ENCODE data around the gene GPR162. TPM values are rescaled to one million over a fixed set of nuclear protein-coding genes. Genes with fewer than 3 reads are reported as not detected.
A peak's percentile ranks its signal among the peaks of the same experiment; 100 is the strongest.

GPR162 gene
- total and polyA plus RNA-seq, 11 donors: 1.8 to 7.7 (median 3.0) TPM

DNA sequence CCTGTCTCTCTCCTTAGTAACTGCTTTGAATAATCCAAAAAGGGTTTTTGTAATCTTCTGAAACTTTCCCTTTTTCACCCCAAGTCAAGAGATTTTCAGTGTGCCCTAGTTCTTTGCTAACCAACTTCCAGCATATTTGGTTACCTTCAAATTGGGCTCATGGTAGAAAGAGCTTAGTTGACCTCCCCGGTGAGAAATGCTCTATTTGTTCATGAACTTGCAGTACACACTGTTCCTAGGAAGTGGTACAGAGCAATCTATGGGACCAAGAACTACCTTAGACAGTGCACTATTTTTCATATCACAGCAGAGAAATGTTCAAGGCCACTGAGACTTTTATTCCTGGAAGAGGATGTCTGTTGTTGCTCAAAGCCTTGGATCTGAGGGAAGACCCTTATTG, 32.0 kb downstream of the GPR162 start:
- TF ChIP-seq, protein P1, sequence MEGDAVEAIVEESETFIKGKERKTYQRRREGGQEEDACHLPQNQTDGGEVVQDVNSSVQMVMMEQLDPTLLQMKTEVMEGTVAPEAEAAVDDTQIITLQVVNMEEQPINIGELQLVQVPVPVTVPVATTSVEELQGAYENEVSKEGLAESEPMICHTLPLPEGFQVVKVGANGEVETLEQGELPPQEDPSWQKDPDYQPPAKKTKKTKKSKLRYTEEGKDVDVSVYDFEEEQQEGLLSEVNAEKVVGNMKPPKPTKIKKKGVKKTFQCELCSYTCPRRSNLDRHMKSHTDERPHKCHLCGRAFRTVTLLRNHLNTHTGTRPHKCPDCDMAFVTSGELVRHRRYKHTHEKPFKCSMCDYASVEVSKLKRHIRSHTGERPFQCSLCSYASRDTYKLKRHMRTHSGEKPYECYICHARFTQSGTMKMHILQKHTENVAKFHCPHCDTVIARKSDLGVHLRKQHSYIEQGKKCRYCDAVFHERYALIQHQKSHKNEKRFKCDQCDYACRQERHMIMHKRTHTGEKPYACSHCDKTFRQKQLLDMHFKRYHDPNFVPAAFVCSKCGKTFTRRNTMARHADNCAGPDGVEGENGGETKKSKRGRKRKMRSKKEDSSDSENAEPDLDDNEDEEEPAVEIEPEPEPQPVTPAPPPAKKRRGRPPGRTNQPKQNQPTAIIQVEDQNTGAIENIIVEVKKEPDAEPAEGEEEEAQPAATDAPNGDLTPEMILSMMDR (IDR thresholded peaks at IDR 0.05): no peak
- no peak for TF ChIP-seq POLR2A (IDR thresholded peaks at IDR 0.05)
- no peak for ATAC-seq
- H3K27me3 ChIP-seq: no peaks in the 10 kb centered on the region
- H3K27ac ChIP-seq: peak overlapping the region in 4 of 12 donors; percentile 30 to 96 (median 62)
- peaks cover 0 to 47% (median 40%) of the 10 kb centered on the region in 9 donors for H3K36me3 ChIP-seq
- 37 to 91% (median 79%) methylated on average over 1 of the region's 1 CpG for WGBS, 4 donors
- intact Hi-C loops (cut with DNase I): no loop called here
- no peak overlapping the region for H3K4me3 ChIP-seq
- H3K4me1 ChIP-seq: peaks cover 0 to 22% (median 14%) of the 10 kb centered on the region in 12 donors
- DNase-seq: no peak
- no peaks in the 10 kb centered on the region for H3K9me3 ChIP-seq

GRCh38 chr12:6854036-6854435, 32.4 kb downstream of the GPR162 start:
- DNase-seq (no peak), ATAC-seq (no peak)
- no peak for TF ChIP-seq POLR2A (IDR thresholded peaks at IDR 0.05)
- TF ChIP-seq, protein P1 (IDR thresholded peaks at IDR 0.05): no peak
- no peak overlapping the region for H3K4me3 ChIP-seq
- 73 to 79% (median 74%) methylated on average over 6 of the region's 6 CpGs for WGBS, 4 donors
- intact Hi-C loops (cut with DNase I): no loop called here
- H3K36me3 ChIP-seq: peaks cover 0 to 47% (median 40%) of the 10 kb centered on the region in 9 donors
- H3K4me1 ChIP-seq: peaks cover 0 to 22% (median 14%) of the 10 kb centered on the region in 12 donors
- H3K9me3 ChIP-seq: no peaks in the 10 kb centered on the region
- H3K27me3 ChIP-seq: no peaks in the 10 kb centered on the region
- H3K27ac ChIP-seq: peak overlapping the region in 1 of 12 donors; percentile 84

DNA sequence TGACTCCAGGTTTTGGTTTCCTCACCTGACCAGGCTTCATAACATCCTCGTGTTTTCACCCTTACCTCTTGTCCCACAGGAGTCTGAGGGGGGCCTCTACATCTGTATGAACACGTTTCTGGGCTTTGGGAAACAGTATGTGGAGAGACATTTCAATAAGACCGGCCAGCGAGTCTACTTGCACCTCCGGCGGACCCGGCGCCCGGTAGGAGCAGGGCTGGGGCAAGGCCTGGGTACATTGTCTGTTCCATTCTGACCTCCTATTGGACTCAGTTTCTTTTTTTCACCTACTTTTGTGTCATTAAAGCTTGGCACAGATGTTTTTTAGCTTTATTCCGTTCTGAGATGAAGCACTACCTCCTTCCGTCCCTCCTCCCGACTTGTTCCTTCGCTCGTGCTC, 33.7 kb downstream of the GPR162 start:
- no peak for ATAC-seq
- intact Hi-C loops (cut with DNase I): no loop called here
- Histone ChIP-seq H3K4me1 (peaks cover 0 to 22% (median 14%) of the 10 kb centered on the region in 12 donors), H3K9me3 (no peaks in the 10 kb centered on the region), H3K4me3 (no peak overlapping the region), H3K27ac (no peak overlapping the region), H3K27me3 (no peaks in the 10 kb centered on the region), H3K36me3 (peaks cover 4 to 53% (median 50%) of the 10 kb centered on the region in 9 donors)
- no peak for DNase-seq
- WGBS, 4 donors: 90 to 94% (median 90%) methylated on average over 14 of the region's 14 CpGs
- TF ChIP-seq, protein P1 (IDR thresholded peaks at IDR 0.05): no peak
- no peak for TF ChIP-seq POLR2A (IDR thresholded peaks at IDR 0.05)

DNA sequence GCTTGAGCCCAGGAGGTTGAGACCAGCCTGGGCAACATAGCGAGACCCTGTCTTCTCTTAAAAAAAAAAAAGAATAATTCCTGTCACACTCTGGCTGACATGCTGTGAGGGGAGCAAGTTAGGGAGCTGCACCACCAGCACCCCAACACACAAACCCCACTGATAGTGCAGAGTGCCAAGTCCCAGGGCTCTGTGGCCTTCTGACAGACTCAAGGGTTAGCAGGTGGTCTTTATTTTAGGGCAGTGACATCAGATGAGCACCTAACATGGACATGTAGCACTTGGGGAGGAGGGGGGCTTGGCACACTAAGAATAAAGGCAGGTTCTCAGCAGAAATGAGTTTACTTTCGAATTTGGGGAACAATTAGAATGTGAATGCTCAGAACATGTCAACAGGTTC, 37.2 kb downstream of the GPR162 start:
- no peak for ATAC-seq
- no peaks in the 10 kb centered on the region for H3K27me3 ChIP-seq
- 88 to 100% (median 95%) methylated on average over 2 of the region's 2 CpGs for WGBS, 4 donors
- no peaks in the 10 kb centered on the region for H3K9me3 ChIP-seq
- no peak for DNase-seq
- intact Hi-C loops (cut with DNase I): no loop called here
- TF ChIP-seq POLR2A (IDR thresholded peaks at IDR 0.05): no peak
- TF ChIP-seq, protein P1 (IDR thresholded peaks at IDR 0.05): no peak
- H3K4me1 ChIP-seq: peaks cover 0 to 6% (median 0%) of the 10 kb centered on the region in 12 donors
- no peak overlapping the region for H3K27ac ChIP-seq
- no peak overlapping the region for H3K4me3 ChIP-seq
- peaks cover 4 to 87% (median 85%) of the 10 kb centered on the region in 9 donors for H3K36me3 ChIP-seq

All from heart left ventricle (tissue), 16 donors.